Esophagus mucosa (tissue), 1 donor: ENCODE results near the gene AEBP2. TPM values are rescaled to one million over a fixed set of nuclear protein-coding genes. Genes with fewer than 3 reads are reported as not detected.
"Not testable (repeated sequence)": the region's sequence is repeated elsewhere in the genome, so short reads cannot be mapped to it uniquely, and the experiment has no call there.

ENCODE experiments used
- ATAC-seq: fragments of 200-7000 bp; cut with Tn5 transposase; one replicate; pipeline ENCODE4 v1.9.1; 2020
- total RNA-seq: library from RNA; stranded (reverse); gene quantifications from one replicate; pipeline ENCODE4 v1.2.4, GENCODE V29; 2023
- donor health status: DM: yes; HTN: yes; CAD: no.

Gene AEBP2
- total RNA-seq, 1 donor from 2014 or later, result 38.4 TPM

DNA sequence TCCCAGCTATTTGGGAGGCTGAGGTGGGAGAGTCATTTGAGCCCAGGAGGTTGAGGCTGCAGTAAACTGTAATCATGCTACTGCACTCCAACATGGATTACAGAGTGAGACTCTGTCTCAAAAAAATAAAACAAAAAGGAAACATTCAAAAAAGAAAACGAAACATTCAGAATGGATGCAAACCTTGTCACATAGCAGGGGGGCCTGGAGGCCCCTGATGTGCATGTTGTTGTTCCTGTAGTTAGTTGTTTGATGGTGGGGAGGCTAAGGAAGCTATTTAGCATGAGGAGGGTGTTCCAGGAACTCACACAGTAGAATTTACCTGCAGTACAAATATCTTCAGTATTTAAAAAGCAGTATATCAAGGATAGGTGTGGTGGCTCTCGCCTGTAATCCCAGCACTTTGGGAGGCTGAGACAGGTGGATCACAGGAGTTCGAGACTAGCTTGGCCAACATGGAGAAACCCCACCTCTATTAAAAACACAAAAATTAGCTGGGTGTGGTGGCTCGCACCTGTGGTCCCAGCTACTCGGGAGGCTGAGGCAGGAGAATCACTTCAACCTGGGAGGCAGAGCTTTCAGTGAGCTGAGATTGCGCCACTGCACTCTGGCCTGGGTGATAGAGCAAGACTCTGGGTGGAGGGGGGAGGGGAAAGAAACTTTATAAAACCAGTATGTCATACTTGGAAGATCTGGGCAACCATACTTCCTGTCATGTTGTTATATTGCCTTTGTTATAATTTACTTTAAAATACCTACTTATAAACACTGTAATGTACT is 17.6 kb upstream of the AEBP2 start:
- no peak for ATAC-seq

DNA sequence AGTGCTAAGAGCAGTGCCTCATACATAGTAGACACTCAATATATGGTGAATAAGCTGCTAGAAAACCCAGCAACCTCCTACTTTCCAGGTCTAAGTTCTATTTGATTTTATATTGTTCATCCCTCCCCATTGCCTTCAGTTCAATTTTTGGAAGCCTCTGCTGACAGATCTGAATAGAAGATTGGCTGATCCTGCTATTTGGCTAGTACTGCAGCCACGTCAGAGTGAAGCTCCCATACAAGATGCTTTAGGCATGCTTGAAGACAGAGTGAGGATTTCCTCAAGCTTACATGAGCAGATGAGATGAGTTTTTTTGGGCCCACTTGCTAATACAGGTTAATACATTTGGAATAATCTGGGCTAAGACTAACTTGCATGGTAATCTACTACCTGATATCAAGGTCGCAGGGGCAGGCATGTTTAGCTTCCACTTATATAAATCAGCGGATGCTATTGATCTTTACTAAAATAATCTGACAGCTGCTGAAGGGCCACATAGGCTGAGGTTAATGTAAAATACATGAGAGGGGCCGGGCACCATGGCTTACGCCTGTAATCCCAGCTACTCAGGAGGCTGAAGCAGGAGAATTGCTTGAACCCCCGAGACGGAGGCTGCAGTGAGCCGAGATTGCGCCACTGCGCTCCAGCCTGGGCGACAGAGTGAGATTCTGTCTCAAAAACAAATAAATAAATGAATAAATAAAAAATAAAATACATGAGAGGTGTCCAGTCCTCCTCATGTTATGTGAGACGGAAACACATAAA is 15.9 kb upstream of the AEBP2 start:
- no peak for ATAC-seq

DNA sequence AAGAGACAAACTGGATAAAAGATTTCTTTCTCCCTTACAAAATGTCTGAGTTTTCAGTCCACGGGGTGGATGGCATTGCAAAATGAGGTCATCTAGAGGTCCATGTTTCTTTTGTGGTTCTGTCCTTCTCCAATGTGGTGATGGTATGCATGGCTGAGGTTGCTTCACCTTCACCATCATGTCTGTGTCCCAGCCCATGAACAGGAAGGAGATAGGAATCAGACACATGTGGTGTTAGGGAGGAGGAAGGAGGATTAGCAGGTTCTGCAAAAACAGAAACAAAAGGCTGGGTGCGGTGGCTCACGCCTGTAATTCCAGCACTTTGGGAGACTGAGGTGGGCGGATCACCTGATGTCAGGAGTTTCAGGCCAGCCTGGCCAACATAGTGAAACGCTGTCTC is 11.0 kb upstream of the AEBP2 start:
- peak; percentile 94 for ATAC-seq

DNA sequence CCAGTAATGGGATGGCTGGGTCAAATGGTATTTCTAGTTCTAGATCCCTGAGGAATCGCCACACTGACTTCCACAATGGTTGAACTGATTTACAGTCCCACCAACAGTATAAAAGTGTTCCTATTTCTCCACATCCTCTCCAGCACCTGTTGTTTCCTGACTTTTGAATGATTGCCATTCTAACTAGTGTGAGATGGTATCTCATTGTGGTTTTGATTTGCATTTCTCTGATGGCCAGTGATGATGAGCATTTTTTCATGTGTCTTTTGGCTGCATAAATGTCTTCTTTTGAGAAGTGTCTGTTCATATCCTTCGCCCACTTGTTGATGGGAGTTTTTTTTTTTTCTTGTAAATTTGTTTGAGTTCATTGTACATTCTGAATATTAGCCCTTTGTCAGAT is 9.8 kb upstream of the AEBP2 start:
- not testable (repeated sequence) for ATAC-seq

DNA sequence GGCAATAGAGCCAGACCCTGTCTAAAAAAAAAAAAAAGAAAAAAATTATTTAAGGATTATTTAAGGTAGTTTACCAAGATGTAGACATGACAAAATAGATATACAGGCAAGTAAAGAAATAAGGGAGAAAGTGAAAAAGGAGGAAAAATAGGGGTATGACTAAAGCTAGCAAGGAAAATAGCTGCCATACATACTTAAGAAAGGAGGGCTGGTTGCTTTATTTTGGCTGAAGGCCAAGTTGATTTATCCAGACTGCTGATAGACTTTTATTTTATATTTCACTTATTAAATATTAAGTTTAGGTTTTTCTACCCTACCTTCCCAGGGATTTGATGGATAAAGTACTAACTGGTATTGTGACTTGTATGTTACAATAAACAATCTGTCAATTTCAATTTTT is 8.3 kb upstream of the AEBP2 start:
- ATAC-seq, result no peak

DNA sequence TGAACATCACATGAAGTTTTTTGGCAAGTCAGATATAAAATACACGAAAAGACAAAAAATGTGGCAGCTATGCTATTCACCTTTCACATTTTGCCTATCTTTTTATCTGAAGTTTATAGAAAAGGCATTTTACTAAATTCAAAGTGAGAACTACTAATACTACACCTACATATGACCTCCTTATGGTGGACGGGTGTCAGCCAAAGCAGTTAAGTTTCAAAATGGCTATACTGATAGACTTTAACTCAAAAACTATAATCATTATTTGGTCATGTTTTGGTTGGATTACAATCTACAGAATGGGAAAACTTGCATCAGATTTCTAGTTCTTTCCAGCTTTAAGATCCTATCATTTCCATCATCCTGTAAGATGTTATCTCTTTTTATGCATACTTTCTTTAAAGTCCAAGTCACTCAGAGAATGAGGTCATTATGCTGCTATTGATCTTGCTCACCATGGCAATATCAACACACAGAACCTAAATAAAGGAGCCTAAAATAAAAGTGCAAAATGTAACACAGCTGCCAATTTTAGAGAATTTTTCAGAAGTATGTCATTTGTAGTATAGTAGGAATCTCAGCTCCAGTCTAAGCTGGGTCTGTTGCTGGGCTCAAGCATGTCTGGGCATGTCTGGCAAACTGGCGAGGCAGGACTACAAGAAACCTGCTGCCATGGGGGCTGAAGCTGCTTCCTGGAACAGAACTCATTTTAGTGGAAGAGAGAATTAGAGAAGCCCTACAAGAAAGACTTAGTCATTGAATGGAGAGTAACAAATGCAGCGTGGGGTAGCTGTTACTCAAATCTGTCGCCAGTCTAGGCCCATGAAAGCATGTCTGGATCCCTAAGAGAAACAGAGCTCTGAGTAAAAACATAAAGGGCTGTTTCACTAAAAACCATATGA is 7.6 kb upstream of the AEBP2 start:
- peak; percentile 88 for ATAC-seq

DNA sequence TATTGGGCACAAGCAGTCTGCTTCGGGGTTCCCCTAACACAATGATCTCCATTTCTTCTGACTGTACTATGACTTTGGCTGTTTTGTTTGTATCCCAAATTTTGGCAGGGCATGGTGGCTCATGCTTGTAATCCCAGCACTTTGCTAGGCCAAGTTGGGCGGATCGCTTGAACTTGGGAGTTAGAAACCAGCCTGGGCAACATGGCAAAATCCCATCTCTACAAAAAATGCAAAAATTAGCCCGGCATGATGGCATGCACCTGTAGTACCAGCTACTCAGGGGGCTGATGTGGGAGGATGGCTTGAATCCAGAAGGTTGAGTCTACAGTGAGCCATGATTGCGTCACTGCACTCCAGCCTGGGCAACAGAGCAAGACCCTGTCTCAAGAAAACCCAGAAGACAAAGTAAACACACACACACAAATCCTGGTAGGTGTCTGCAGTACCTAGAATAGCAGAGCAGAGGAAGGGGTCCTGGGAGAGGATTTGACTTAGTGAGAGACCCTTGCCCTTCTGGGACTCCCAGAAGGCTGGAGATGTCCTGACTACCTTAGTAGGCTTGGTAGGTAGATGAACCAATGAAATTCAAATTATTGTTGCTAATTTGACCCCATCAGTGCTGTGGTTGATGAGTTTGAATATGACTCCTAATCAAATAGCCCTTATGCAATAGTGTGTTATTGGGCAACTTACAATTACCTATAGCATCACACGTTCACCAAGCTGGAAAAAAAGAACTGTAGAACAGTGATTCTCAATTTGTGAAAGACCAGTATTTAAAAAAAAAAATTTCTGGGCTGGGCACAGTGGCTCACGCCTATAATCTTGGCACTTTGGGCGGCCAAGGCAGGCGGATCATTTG is 6.8 kb upstream of the AEBP2 start:
- peak; percentile 21 for ATAC-seq

DNA sequence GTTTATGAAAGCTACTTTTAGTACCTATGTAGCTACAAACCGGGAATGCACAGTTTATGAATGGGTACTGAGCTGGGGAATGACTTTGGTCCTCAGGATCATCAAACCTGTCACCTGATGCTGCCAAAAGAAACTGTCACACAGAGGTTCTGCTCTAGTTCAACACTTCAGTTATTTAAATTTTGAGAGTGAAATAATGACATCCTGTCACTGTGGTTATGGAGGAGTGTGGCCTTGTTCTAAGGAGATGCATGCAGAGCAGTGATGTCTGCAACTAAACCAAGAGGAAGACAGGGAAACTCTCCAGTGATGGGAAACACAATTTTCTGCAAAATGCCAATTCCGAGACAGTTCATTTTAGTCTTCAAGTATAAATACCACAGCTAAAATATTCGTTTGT is 4.8 kb upstream of the AEBP2 start:
- no peak for ATAC-seq

DNA sequence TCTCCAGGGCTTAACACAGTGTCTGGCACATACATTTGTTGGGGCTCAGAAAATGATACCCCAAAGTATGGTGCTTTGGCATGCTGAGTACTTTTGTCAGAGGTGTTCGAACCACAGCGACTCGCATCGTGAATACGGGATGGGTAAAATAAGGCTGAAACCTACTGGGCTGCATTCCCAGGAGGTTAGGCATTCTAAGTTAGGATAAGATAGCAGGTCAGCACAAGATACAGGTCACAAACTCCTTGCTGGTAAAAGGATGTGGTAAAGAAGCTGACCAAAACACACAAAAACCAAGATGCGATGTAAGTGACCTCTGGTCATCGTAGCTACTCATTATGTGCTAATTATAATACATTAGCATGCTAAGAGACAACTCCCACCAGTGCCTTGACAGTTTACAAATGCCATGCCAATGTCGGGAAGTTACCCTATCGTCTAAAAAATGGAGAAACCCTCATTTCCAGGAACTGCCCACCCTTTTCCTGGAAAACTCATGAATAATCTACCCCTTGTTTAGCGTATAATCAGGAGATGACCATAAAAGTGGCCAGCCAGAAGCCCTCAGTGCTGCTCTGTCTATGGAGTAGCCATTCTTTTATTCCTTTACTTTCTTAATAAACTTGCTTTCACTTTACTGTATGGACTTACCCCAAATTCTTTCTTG is 3.3 kb upstream of the AEBP2 start:
- ATAC-seq, result no peak

DNA sequence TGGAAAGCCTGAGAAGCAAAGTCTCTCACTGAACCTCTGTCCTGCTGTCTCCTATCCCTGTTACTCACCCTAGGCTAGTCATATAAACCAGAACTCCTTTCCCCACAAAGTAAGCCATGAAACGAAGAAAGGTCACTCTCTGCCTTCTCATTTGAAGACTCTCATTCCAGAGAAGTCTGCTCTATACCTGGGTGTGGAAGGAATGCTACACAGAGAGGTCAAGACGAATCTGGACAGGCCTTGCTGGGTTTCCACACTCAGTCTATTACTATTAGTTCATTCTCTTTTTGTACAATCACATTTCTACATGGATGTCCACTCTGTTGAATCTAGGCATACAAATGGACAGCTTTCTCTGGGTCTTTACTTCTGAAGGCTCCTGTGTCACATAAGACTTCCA is 2.4 kb upstream of the AEBP2 start:
- ATAC-seq, result no peak

DNA sequence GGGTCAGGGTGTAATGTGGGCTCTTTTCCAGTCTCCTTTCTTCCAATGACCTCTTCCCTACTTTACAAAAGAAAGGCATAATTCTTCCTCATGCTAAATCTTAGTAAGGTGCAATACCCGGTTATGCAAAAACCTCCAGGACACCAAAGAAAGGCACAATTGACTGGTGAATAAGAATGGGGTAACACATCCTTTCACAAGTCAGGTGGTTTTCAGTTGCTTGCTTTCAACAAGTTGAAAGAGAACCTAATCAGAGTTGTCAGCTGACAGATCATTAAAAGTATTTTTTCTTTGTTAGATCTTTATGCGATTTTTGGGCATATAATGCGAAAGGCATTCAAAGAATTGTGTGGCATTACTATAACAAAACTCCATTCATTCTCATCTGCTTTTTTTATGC is 1.3 kb upstream of the AEBP2 start:
- no peak for ATAC-seq

DNA sequence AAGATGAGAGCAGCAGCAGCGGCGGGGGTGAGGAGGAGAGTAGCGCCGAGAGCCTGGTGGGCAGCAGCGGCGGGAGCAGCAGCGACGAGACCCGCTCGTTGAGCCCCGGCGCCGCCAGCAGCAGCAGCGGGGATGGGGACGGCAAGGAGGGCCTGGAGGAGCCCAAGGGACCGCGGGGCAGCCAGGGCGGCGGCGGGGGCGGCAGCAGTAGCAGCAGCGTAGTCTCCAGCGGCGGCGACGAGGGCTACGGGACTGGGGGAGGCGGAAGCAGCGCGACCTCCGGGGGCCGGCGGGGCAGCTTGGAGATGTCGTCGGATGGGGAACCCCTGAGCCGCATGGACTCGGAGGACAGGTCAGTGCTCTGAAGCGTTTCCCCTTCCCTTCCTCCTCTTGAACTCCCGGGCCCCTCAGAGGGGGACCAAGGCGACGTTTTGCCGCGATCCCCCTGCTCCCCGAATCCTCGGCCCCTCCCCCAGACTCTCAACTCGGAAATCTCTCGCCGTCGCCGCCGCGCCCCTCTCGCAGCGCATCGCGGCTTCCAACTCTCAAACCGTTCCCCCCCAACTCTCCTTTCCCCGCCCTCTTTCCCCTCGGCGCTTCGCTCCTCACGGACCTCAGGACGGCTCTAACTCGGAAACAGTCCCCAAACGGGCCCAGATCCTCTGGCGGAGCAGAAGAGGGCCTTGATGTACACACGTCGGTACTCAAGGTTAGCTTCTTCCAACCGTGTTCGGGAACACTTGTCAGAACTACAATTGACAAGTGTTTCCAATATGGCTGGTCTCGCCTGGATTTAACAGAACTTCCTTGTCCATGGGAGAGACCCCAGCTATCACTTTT is 947 bp downstream of the AEBP2 start:
- peak; percentile 31 for ATAC-seq

DNA sequence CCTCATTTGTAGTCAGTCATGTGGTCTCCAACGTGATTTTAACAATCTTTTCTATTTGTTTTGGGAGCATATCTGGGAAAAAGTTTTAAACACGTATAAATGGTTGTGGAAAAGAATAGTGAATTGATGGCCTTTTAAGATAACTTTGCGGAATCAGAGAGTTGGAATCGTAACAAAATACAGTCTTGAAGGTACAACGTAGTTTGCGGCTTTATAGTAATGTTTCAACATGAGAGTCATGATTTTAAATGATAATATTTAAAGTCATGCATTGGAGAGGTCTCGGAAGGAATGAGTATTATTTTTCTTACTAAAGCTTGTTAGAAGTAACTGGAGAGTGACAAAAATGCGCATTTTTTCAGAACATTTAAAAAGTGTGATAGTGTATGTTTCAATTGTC is 1.6 kb downstream of the AEBP2 start:
- ATAC-seq, result no peak

DNA sequence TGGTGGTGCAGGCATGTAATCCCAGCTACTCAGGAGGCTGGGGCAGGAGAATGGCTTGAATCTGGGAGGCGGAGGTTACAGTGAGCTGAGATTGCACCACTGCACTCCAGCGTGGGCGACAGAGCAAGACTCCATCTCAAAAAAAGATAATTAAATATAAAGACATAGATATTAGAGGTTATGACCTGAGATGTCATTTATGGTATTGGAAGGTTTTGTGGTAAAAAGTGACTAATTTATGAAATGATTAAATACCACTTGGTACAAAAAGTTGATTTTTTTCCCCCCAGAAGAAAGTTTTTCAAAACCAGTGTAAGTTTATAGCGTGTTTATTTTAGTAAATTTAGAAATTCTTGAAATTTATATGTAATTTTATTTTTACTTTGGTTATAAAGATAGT is 4.3 kb downstream of the AEBP2 start:
- ATAC-seq, result no peak

DNA sequence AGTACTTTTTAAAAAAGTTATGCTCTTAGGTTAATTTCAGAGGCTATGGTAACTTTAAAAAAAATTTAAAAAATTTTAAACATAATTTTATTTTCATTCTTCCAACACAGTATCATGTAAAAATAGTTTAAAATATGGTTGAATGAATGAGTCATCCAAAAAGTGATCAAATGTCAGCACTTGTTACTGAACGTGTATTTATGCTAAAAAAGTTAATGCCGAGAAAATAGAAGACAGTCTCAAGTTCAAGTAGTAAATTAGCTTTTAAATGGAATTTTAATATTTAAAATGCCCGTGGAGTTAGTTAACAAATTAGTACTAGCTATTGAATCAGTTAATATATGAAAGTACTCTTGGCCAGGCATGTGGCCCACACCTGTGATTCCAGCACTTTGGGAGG is 4.8 kb downstream of the AEBP2 start:
- no peak for ATAC-seq

DNA sequence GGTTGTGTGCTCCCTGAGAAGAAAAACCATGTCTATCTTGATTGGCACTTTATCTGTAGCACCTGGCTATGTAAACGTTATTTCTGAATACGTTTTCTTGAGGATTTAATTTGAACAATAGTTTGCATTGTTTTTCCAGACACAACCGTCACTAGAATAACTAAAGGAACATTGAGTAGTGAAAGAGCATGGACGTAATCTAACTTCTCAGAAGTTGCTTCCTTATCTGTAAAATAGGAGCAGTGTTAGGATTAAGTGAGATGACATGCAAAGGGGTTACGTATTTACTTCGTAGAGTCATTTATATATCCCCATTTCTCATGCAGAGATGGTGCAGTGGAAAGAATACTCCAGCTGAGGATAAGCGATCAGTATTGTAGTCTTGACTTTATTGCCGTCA is 8.1 kb downstream of the AEBP2 start:
- ATAC-seq, result no peak

DNA sequence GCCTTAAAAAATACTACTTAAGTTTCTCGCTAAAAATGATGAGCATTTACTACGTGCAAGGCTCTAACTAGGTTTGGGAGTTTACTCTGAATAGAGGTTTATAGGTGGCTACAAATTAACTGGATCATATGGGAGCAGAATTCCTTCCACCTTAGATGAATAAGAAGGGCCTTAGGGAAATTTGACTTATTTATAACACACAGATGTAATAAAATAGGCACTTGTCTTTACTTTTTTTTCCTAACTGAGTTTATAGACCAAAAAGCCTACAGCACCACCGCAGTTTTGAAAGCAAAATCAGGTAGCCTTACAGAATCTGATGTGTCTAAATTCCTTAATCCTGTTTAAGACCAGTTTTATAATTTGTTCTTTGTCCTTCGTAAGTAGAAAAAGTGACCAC is 10.5 kb downstream of the AEBP2 start:
- no peak for ATAC-seq

DNA sequence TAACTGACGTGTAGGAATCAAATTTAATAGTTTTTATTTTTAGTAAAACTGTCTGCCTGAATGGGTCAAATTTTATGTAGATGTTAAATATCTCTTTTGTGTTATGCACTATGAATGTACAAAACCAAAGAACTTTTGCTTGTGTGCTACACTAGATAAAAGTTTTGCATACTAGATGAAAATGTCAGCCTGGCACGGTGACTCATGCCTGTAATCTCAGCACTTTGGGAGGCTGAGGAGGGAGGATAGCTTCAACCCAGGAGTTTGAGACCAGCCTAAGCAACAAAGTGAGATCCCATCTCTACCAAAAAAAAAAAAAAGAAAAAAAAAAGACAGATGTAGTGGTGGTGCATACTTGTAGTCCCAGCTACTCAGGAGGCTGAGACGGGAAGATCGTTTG is 11.1 kb downstream of the AEBP2 start:
- ATAC-seq, result no peak

DNA sequence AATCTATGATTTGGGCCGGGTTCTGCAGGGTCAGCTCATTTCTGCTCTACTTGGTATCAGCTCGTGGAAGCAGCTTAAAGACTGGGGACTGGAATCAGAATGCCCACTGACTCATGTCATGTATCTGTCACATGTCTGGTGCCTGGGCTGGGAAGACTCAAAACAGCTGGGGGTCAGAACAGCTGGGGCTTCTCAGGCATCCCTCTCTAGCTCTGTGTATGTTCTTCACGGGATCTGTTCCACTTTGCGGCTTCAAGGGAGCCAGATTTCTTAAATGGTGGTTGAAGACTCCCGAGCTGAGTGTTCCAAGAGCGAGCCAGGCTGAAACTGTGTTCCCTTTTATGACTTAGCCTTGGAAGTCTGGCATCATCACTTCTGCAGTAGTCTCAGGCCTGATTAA is 11.9 kb downstream of the AEBP2 start:
- no peak for ATAC-seq

DNA sequence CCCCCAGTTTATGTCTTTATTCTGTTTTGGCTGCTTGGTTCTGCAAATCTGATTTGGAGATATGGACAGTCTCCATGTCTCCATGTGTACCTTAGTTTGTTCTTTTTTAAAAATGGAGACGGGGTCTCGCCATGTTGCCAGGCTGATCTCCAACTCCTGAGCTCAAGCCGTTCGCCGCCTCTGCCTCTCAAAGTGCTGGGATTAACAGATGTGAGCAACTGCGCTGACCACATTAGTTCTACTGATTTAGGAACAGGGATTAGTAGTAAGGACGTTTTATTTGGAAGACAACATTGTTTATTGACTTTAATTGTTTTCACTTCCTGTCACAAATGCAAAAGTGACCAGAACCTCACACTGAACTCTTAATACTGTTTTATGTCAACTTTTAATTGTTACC is 14.7 kb downstream of the AEBP2 start:
- no peak for ATAC-seq

DNA sequence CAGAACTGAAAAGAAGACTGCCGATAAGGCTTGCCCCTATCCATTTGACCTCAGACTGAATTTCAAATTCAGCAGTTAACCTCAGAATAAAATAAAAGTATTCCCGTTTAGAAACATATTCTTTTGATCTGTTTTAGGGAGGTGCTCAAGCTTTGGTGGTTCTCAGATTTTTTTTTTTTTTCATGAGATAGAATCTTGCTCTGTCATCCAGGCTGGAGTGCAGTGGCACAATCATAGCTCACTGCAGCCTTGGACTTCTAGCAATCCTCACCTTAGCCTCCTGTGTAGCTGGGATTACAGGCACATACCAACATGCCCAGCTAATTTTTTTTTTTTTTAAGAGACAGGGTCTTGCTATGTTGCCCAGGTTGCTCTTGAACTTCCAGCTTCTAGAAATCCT is 15.5 kb downstream of the AEBP2 start:
- ATAC-seq, result no peak
